Activated naive CD4-positive, alpha-beta T cell treated with anti-CD3 and anti-CD28 coated beads, Interleukin-2, amount 50 U/mL, for 24 hours (primary cell): ENCODE measurements around the gene DCT.
A peak's percentile ranks its signal among the peaks of the same experiment; 100 is the strongest.

Experiments
- H3K27ac Mint-ChIP-seq: one replicate; pipeline ENCODE4 v1.8.0; 2021; ENCODE audit warnings: mild to moderate bottlenecking, mixed read lengths
- H3K27me3 Mint-ChIP-seq: one replicate; pipeline ENCODE4 v1.8.0; 2021; ENCODE audit warnings: mixed read lengths
- H3K36me3 Mint-ChIP-seq: one replicate; pipeline ENCODE4 v1.8.0; 2021; ENCODE audit warnings: mixed read lengths
- H3K4me1 Mint-ChIP-seq: one replicate; pipeline ENCODE4 v1.8.0; 2021; ENCODE audit warnings: mixed read lengths
- H3K4me3 Mint-ChIP-seq: one replicate; pipeline ENCODE4 v1.8.0; 2021; ENCODE audit warnings: mild to moderate bottlenecking, mixed read lengths
- H3K9me3 Mint-ChIP-seq: one replicate; pipeline ENCODE4 v1.8.0; 2021; ENCODE audit warnings: mixed read lengths

DCT gene

GRCh38 chr13:94419304-94419924, 60.1 kb downstream of the DCT start:
- peaks cover 10% of the 10 kb centered on the region for H3K9me3 Mint-ChIP-seq
- H3K27ac Mint-ChIP-seq: peak overlapping the region; percentile 99
- peak overlapping the region; percentile 89 for H3K4me3 Mint-ChIP-seq

GRCh38 chr13:94417294-94417693, 62.2 kb downstream of the DCT start:
- Mint-ChIP-seq H3K27me3 (no peaks in the 10 kb centered on the region), H3K36me3 (peaks cover 16% of the 10 kb centered on the region), H3K9me3 (peaks cover 10% of the 10 kb centered on the region), H3K4me3 (peak overlapping the region; percentile 55), H3K27ac (peak overlapping the region; percentile 96), H3K4me1 (peaks cover 51% of the 10 kb centered on the region)

More at GRCh38 chr13:94419304-94419924, 60.1 kb downstream of the DCT start:
- Mint-ChIP-seq H3K36me3 (peaks cover 16% of the 10 kb centered on the region), H3K27me3 (peaks cover 3% of the 10 kb centered on the region), H3K4me1 (peaks cover 45% of the 10 kb centered on the region)

GRCh38 chr13:94416454-94417080, 62.9 kb downstream of the DCT start:
- H3K4me3 Mint-ChIP-seq: no peak overlapping the region
- no peaks in the 10 kb centered on the region for H3K27me3 Mint-ChIP-seq
- H3K9me3 Mint-ChIP-seq: peaks cover 10% of the 10 kb centered on the region
- H3K27ac Mint-ChIP-seq: no peak overlapping the region
- H3K4me1 Mint-ChIP-seq: peaks cover 59% of the 10 kb centered on the region
- peaks cover 14% of the 10 kb centered on the region for H3K36me3 Mint-ChIP-seq

- peaks cover 52% of the 10 kb centered on the region for H3K4me1 Mint-ChIP-seq
- H3K9me3 Mint-ChIP-seq: peaks cover 10% of the 10 kb centered on the region
- peaks cover 12% of the 10 kb centered on the region for H3K36me3 Mint-ChIP-seq
- H3K27me3 Mint-ChIP-seq: no peaks in the 10 kb centered on the region
- H3K4me3 Mint-ChIP-seq: no peak overlapping the region
- H3K27ac Mint-ChIP-seq: no peak overlapping the region
Observed at GRCh38 chr13:94415500-94416237, 63.8 kb downstream of the DCT start.

GRCh38 chr13:94414708-94415107, 64.8 kb downstream of the DCT start:
- Mint-ChIP-seq H3K4me1 (peaks cover 43% of the 10 kb centered on the region), H3K36me3 (peaks cover 7% of the 10 kb centered on the region), H3K9me3 (peaks cover 4% of the 10 kb centered on the region), H3K27ac (no peak overlapping the region), H3K27me3 (no peaks in the 10 kb centered on the region), H3K4me3 (no peak overlapping the region)

GRCh38 chr13:94414141-94414540, 65.3 kb downstream of the DCT start:
- Mint-ChIP-seq H3K4me3 (no peak overlapping the region), H3K27me3 (no peaks in the 10 kb centered on the region), H3K4me1 (peaks cover 37% of the 10 kb centered on the region), H3K27ac (no peak overlapping the region), H3K9me3 (peaks cover 3% of the 10 kb centered on the region), H3K36me3 (peaks cover 7% of the 10 kb centered on the region)

- H3K27ac Mint-ChIP-seq: no peak overlapping the region
Observed at GRCh38 chr13:94413598-94413944, 65.9 kb downstream of the DCT start.

GRCh38 chr13:94412870-94413597, 66.4 kb downstream of the DCT start:
- peaks cover 7% of the 10 kb centered on the region for H3K36me3 Mint-ChIP-seq
- peaks cover 26% of the 10 kb centered on the region for H3K4me1 Mint-ChIP-seq
- H3K27ac Mint-ChIP-seq: no peak overlapping the region
- no peaks in the 10 kb centered on the region for H3K9me3 Mint-ChIP-seq
- no peak overlapping the region for H3K4me3 Mint-ChIP-seq
- H3K27me3 Mint-ChIP-seq: peaks cover 4% of the 10 kb centered on the region

More at GRCh38 chr13:94413598-94413944, 65.9 kb downstream of the DCT start:
- Mint-ChIP-seq H3K4me3 (no peak overlapping the region), H3K9me3 (no peaks in the 10 kb centered on the region), H3K27me3 (peaks cover 4% of the 10 kb centered on the region), H3K36me3 (peaks cover 7% of the 10 kb centered on the region), H3K4me1 (peaks cover 31% of the 10 kb centered on the region)

- peaks cover 4% of the 10 kb centered on the region for H3K27me3 Mint-ChIP-seq
- no peak overlapping the region for H3K4me3 Mint-ChIP-seq
- H3K4me1 Mint-ChIP-seq: peaks cover 15% of the 10 kb centered on the region
- H3K27ac Mint-ChIP-seq: no peak overlapping the region
- peaks cover 4% of the 10 kb centered on the region for H3K36me3 Mint-ChIP-seq
- no peaks in the 10 kb centered on the region for H3K9me3 Mint-ChIP-seq
Observed at GRCh38 chr13:94411747-94412146, 67.7 kb downstream of the DCT start.

GRCh38 chr13:94408314-94409036, 71.0 kb downstream of the DCT start:
- Mint-ChIP-seq H3K4me3 (no peak overlapping the region), H3K9me3 (no peaks in the 10 kb centered on the region)

GRCh38 chr13:94400874-94401273, 78.6 kb downstream of the DCT start:
- no peak overlapping the region for H3K27ac Mint-ChIP-seq
- H3K4me1 Mint-ChIP-seq: no peaks in the 10 kb centered on the region
- H3K36me3 Mint-ChIP-seq: no peaks in the 10 kb centered on the region
- H3K27me3 Mint-ChIP-seq: peaks cover 1% of the 10 kb centered on the region
- H3K9me3 Mint-ChIP-seq: no peaks in the 10 kb centered on the region
- H3K4me3 Mint-ChIP-seq: no peak overlapping the region

More at GRCh38 chr13:94408314-94409036, 71.0 kb downstream of the DCT start:
- Mint-ChIP-seq H3K27ac (no peak overlapping the region), H3K4me1 (peaks cover 15% of the 10 kb centered on the region), H3K27me3 (peaks cover 4% of the 10 kb centered on the region), H3K36me3 (no peaks in the 10 kb centered on the region)

- no peak overlapping the region for H3K27ac Mint-ChIP-seq
- no peaks in the 10 kb centered on the region for H3K9me3 Mint-ChIP-seq
- H3K27me3 Mint-ChIP-seq: peaks cover 1% of the 10 kb centered on the region
Observed at GRCh38 chr13:94399812-94400211, 79.7 kb downstream of the DCT start.

GRCh38 chr13:94395860-94396259, 83.6 kb downstream of the DCT start:
- Mint-ChIP-seq H3K27ac (no peak overlapping the region), H3K9me3 (no peaks in the 10 kb centered on the region), H3K27me3 (peaks cover 1% of the 10 kb centered on the region), H3K4me1 (no peaks in the 10 kb centered on the region), H3K36me3 (no peaks in the 10 kb centered on the region), H3K4me3 (no peak overlapping the region)

More at GRCh38 chr13:94399812-94400211, 79.7 kb downstream of the DCT start:
- no peak overlapping the region for H3K4me3 Mint-ChIP-seq
- H3K4me1 Mint-ChIP-seq: no peaks in the 10 kb centered on the region
- H3K36me3 Mint-ChIP-seq: no peaks in the 10 kb centered on the region

- Mint-ChIP-seq H3K36me3 (no peaks in the 10 kb centered on the region), H3K4me1 (no peaks in the 10 kb centered on the region), H3K4me3 (no peak overlapping the region), H3K27me3 (peaks cover 1% of the 10 kb centered on the region), H3K27ac (no peak overlapping the region), H3K9me3 (no peaks in the 10 kb centered on the region)
Observed at GRCh38 chr13:94394723-94395122, 84.8 kb downstream of the DCT start.

- no peak overlapping the region for H3K27ac Mint-ChIP-seq
- H3K4me1 Mint-ChIP-seq: peaks cover 10% of the 10 kb centered on the region
- no peaks in the 10 kb centered on the region for H3K36me3 Mint-ChIP-seq
- no peaks in the 10 kb centered on the region for H3K27me3 Mint-ChIP-seq
- no peak overlapping the region for H3K4me3 Mint-ChIP-seq
- H3K9me3 Mint-ChIP-seq: no peaks in the 10 kb centered on the region
Observed at GRCh38 chr13:94390881-94391280, 88.6 kb downstream of the DCT start.
